Measurements from ENCODE around the gene TOR1AIP2.

Gene TOR1AIP2

GRCh38 chr1:179817056-179817455, 60.5 kb downstream of the TOR1AIP2 start:
- no peak for TF ChIP-seq CTCF (IDR thresholded peaks at IDR 0.05; ENCODE audit: low read depth, low read length)
- H3K4me3 ChIP-seq (ENCODE audit: low read depth, low read length), result no peak overlapping the region
- in situ Hi-C loops (cut with HindIII; ENCODE audit: low sequenced_read_pairs), result no loop called here
- DNase-seq (ENCODE audit: low read depth, low spot score), result no peak

GRCh38 chr1:179816196-179816960, 61.2 kb downstream of the TOR1AIP2 start:
- in situ Hi-C loops (cut with HindIII; ENCODE audit: low sequenced_read_pairs), result no loop called here
- peak; percentile 45 for DNase-seq (ENCODE audit: low read depth, low spot score)
- H3K4me3 ChIP-seq (ENCODE audit: low read depth, low read length), result no peak overlapping the region
- no peak for TF ChIP-seq CTCF (IDR thresholded peaks at IDR 0.05; ENCODE audit: low read depth, low read length)

- in situ Hi-C loops (cut with HindIII; ENCODE audit: low sequenced_read_pairs), result no loop called here
- no peak for DNase-seq (ENCODE audit: low read depth, low spot score)
- peak overlapping the region; percentile 42 for H3K4me3 ChIP-seq (ENCODE audit: low read depth, low read length)
- TF ChIP-seq CTCF (IDR thresholded peaks at IDR 0.05; ENCODE audit: low read depth, low read length), result no peak
Measured at GRCh38 chr1:179815641-179816040, 62.0 kb downstream of the TOR1AIP2 start.

- peak overlapping the region; percentile 42 for H3K4me3 ChIP-seq (ENCODE audit: low read depth, low read length)
- no peak for TF ChIP-seq CTCF (IDR thresholded peaks at IDR 0.05; ENCODE audit: low read depth, low read length)
- in situ Hi-C loops (cut with HindIII; ENCODE audit: low sequenced_read_pairs), result no loop called here
- DNase-seq (ENCODE audit: low read depth, low spot score), result no peak
Measured at GRCh38 chr1:179814546-179814838, 63.1 kb downstream of the TOR1AIP2 start.

- no peak for DNase-seq (ENCODE audit: low read depth, low spot score)
- no peak overlapping the region for H3K4me3 ChIP-seq (ENCODE audit: low read depth, low read length)
- in situ Hi-C loops (cut with HindIII; ENCODE audit: low sequenced_read_pairs), result no loop called here
- TF ChIP-seq CTCF (IDR thresholded peaks at IDR 0.05; ENCODE audit: low read depth, low read length), result no peak
Measured at GRCh38 chr1:179813626-179814545, 63.7 kb downstream of the TOR1AIP2 start.

GRCh38 chr1:179812501-179813292, 64.9 kb downstream of the TOR1AIP2 start:
- in situ Hi-C loops (cut with HindIII; ENCODE audit: low sequenced_read_pairs), result no loop called here
- TF ChIP-seq CTCF (IDR thresholded peaks at IDR 0.05; ENCODE audit: low read depth, low read length), result no peak
- no peak for DNase-seq (ENCODE audit: low read depth, low spot score)
- H3K4me3 ChIP-seq (ENCODE audit: low read depth, low read length), result no peak overlapping the region
